ENCODE measurements around the gene FMN1. TPM values are rescaled to one million over a fixed set of nuclear protein-coding genes. Genes with fewer than 3 reads are reported as not detected.

Gene FMN1
- total and polyA plus RNA-seq, 2 of the 8 experiments (the other 6 are each of a cell fraction or from before 2014, with no cell fraction given) = 0.27 to 3.7 TPM

DNA sequence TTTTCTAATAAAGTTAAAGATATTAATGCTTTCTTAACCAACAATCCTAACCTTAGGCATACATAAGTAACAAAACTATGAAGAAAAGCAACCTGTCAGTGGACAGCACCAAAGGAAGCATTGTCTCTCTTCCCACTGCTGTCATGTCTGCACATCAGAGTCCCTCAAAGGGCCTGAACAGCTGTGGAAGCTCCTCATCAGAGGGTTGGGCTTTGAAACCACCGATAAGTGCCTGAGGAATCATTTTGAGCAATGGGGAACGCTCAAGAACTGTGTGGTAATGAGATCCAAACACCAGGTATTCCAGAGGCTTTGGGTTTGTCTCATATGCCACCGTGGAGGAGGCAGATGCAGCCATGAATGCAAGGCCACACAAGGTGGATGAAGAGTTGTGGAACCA is 182.5 kb downstream of the FMN1 start:
- H3K23me2 ChIP-seq (ENCODE audit: low read depth, low read length) = no peaks in the 10 kb centered on the region
- no peaks in the 10 kb centered on the region for H3K79me1 ChIP-seq (ENCODE audit: low read depth, low read length)
- no peak overlapping the region for H3K56ac ChIP-seq (replicated peaks; ENCODE audit: insufficient read length, low read depth, low read length)
- DNase-seq (ENCODE audit: low read depth in 1 of 2, low spot score in 2 of 2) (no peak), FAIRE-seq (no peak)
- H3K4me3 ChIP-seq (ENCODE audit: extremely low read depth in 1 of 4, insufficient read depth in 2 of 4, low read depth in 3 of 4, low read length in 4 of 4) = no peak overlapping the region
- H2AK5ac ChIP-seq (ENCODE audit: low read depth, low read length) = no peak overlapping the region
- no peaks in the 10 kb centered on the region for H4K20me1 ChIP-seq (replicated peaks in 1 of 2; ENCODE audit: control insufficient read depth in 1 of 2, insufficient read depth in 2 of 2, low read length in 2 of 2)
- H4K8ac ChIP-seq (ENCODE audit: extremely low read depth, insufficient read depth, low read length) = no peak overlapping the region
- H2BK120ac ChIP-seq (replicated peaks; ENCODE audit: low read depth, low read length) = no peak overlapping the region
- no peak overlapping the region for H4K91ac ChIP-seq (replicated peaks; ENCODE audit: insufficient read length, low read length)
- no peak overlapping the region for H2BK20ac ChIP-seq (ENCODE audit: low read length)
- peaks cover 0 to 2% (median 0%) of the 10 kb centered on the region in 4 experiments; a peak in 1 of 7 replicates for H3K27me3 ChIP-seq (replicated peaks in 1 of 4; ENCODE audit: control insufficient read depth in 3 of 4, extremely low read depth in 1 of 4, insufficient read depth in 3 of 4, low read length in 3 of 4)
- ChIA-PET CTCF (ENCODE audit: partially characterized antibody) (interaction anchor here (1.2 to 2.9 kb wide), 2 partner anchors 9 to 11 kb away, joined by 4 to 17 read pairs; no protein-coding TSS in a partner anchor), POLR2A (ENCODE audit: partially characterized antibody) (no interaction called here)
- no peak overlapping the region for H4K5ac ChIP-seq (ENCODE audit: insufficient read length, low read depth, low read length)
- no peak overlapping the region for H2BK5ac ChIP-seq (ENCODE audit: low read depth, low read length)
- H2BK15ac ChIP-seq (ENCODE audit: low read length) = no peak overlapping the region
- TF ChIP-seq, protein P1, sequence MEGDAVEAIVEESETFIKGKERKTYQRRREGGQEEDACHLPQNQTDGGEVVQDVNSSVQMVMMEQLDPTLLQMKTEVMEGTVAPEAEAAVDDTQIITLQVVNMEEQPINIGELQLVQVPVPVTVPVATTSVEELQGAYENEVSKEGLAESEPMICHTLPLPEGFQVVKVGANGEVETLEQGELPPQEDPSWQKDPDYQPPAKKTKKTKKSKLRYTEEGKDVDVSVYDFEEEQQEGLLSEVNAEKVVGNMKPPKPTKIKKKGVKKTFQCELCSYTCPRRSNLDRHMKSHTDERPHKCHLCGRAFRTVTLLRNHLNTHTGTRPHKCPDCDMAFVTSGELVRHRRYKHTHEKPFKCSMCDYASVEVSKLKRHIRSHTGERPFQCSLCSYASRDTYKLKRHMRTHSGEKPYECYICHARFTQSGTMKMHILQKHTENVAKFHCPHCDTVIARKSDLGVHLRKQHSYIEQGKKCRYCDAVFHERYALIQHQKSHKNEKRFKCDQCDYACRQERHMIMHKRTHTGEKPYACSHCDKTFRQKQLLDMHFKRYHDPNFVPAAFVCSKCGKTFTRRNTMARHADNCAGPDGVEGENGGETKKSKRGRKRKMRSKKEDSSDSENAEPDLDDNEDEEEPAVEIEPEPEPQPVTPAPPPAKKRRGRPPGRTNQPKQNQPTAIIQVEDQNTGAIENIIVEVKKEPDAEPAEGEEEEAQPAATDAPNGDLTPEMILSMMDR (IDR thresholded peaks at IDR 0.05; ENCODE audit: control extremely low read depth in 1 of 3, insufficient read depth in 1 of 3, low read depth in 1 of 3, low read length in 3 of 3) = no peak
- TF ChIP-seq FOSL1 (IDR thresholded peaks at IDR 0.05; ENCODE audit: insufficient read depth, low read depth, low read length) (no peak), RFX5 (IDR thresholded peaks at IDR 0.05; ENCODE audit: borderline replicate concordance, low read depth, low read length) (no peak), SIRT6 (IDR thresholded peaks at IDR 0.05; ENCODE audit: low read length) (no peak), PHF8 (conservative IDR thresholded peaks at IDR 0.05; ENCODE audit: low read depth, low read length) (no peak), ASH2L (IDR thresholded peaks at IDR 0.05; ENCODE audit: low read length) (no peak)
- TF ChIP-seq, protein P2, sequence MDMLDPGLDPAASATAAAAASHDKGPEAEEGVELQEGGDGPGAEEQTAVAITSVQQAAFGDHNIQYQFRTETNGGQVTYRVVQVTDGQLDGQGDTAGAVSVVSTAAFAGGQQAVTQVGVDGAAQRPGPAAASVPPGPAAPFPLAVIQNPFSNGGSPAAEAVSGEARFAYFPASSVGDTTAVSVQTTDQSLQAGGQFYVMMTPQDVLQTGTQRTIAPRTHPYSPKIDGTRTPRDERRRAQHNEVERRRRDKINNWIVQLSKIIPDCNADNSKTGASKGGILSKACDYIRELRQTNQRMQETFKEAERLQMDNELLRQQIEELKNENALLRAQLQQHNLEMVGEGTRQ (IDR thresholded peaks at IDR 0.05; ENCODE audit: low read length) = no peak
- H3K9ac ChIP-seq (replicated peaks in 1 of 4; ENCODE audit: extremely low read depth in 1 of 4, low read depth in 3 of 4, low read length in 3 of 4) = no peak overlapping the region
- H3K4me1 ChIP-seq (replicated peaks in 1 of 4; ENCODE audit: control insufficient read depth in 3 of 4, insufficient read depth in 4 of 4, low read length in 3 of 4) = peaks cover 0 to 6% (median 3%) of the 10 kb centered on the region in 4 experiments; a peak in 3 of 7 replicates
- H3K18ac ChIP-seq (ENCODE audit: extremely low read depth, low read length) = no peak overlapping the region
- WGBS, 2 experiments (ENCODE audit: extremely low coverage in 1 of 2, insufficient coverage in 1 of 2, insufficient read length in 1 of 2, insufficient replicate concordance in 2 of 2, low coverage in 1 of 2, low lambda C conversion rate in 2 of 2, missing lambda C conversion rate in 1 of 2) = 93% methylated on average over 3 of the region's 3 CpGs; no CpG with 5 or more reads in 1 of the 2 experiments
- H3K4me2 ChIP-seq (ENCODE audit: insufficient read depth in 1 of 2, low read depth in 2 of 2, low read length in 2 of 2) = no peak overlapping the region
- H2BK12ac ChIP-seq (ENCODE audit: low read depth, low read length) = no peak overlapping the region; the same call in 1 of the 2 replicates
- H3K79me2 ChIP-seq (ENCODE audit: control insufficient read depth in 1 of 2, insufficient read depth in 2 of 2, low read length in 2 of 2) = no peaks in the 10 kb centered on the region
- no peak overlapping the region for H3K14ac ChIP-seq (ENCODE audit: insufficient read length)
- H3K9me3 ChIP-seq (ENCODE audit: insufficient read depth in 2 of 2, low read depth in 1 of 2, low read length in 1 of 2) = no peaks in the 10 kb centered on the region
- no peak overlapping the region for H3K4ac ChIP-seq (replicated peaks; ENCODE audit: insufficient read length, low read depth, low read length)
- no peak overlapping the region for H3K27ac ChIP-seq (ENCODE audit: low read depth, low read length)
- H2AFZ ChIP-seq (ENCODE audit: low read length) = no peak overlapping the region
- H3K23ac ChIP-seq (ENCODE audit: insufficient read length) = no peak overlapping the region
- no peaks in the 10 kb centered on the region for H3K36me3 ChIP-seq (ENCODE audit: control insufficient read depth in 2 of 4, insufficient read depth in 4 of 4, low read length in 3 of 4)
